GM18858 (cell line): ENCODE data around the gene TMEM14C.

Experiments
- ATAC-seq: cut with Tn5 transposase; IDR thresholded peaks from one replicate; pipeline ENCODE4 v1.9.1; 2021; ENCODE audit not compliant: unreplicated experiment

Gene TMEM14C

DNA sequence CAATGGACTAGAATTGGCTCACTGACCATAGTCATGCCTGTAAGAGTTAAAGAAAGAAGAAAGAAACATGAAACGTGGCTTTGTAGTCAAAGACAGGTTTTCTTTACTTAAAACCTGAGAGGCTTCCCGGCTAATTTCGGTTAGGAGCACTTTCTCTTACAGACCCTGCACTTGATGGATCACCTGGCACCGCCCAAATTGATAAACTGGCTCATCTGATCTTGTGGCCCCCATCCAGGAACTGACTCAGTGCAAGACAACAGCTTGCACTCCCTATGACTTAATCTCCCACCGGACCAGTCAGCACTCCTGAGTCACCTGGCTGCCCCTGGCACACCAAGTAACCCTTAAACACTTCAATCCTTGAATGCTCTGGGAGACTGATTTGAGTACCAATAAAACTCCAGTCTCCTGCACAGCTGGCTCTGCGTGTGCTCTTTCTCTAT, 37.0 kb downstream of the TMEM14C start:
- ATAC-seq, result no peak

DNA sequence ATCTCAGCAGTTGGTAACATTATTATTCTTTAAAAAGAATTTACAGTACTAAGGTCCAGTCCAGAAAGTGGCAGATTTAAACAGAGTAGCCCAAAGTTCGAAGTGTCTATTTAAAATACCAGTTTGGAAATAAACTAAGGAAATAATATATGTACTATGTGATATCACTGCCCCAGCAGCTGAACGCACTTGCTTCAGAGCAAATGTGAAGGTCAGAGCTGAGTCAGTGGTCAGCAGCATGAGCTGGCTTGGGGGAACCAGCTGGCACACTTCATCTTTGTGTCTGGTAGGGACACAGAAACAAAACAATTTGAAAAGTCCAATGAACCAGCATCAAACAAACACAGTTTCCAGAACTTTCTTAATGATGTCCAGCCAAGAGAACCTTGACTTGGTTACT, 40.1 kb downstream of the TMEM14C start:
- ATAC-seq, result no peak

DNA sequence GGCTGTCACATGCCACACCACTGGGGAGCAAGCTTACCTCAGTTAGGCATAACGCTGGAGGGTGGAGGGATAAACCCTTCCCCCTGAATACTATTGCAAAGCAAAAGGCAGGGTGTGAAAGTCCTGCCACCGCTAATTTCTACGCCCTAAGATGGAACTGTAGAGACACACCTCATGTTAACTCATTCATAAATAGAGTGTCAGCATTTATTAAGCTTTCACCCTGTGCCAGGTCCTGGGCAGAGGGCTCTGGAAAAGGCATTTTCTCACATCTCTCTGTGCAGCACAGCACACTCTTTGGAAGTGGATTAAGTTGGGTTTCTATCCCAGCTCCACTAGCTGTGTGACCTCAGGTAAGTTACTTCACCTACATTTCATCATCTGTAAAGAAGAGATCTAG, 46.5 kb downstream of the TMEM14C start:
- no peak for ATAC-seq

DNA sequence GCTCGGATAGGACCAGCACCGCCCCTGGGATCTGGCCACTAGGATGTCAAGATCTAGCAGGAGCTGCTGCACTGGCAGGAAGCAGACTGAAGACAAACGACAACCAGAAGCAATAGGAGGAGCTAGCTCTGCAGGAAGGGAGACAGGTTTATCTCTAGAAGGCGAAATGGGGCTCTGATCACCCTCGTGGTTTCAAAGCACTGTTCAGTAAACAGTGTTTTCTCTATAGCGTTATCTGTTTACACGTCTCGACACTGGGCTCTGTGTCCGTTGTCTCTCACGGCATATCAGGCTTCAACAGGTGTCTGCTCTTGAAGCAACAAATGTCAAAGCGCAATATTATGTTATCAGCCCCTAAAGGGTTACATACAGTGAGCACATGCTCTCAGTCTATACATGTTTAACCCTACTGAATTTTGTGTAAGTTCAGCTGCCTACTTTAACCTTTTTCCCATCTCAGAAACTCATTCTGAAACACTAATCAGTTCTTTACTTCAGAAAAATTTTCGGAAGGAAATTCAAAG, 48.6 kb downstream of the TMEM14C start:
- ATAC-seq, result no peak

DNA sequence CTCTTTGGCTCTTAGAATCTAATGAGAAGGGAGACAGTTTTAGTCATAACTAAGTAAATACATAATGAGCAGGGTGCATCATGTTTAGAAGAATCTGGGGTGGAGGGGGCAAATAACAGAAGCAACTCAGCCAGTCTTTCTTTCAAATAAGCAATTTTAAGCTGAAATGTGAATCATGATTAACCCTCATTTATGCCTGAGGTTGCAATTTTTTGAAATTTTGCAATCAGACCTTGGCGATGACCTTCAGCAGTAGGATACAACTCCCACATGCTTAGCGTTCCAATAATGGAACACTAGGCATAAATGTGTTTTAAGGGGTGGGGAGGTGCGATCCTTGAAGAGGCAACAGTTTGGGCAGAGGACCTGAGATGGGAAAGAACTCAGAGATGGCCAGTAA, 55.4 kb downstream of the TMEM14C start:
- ATAC-seq, result no peak

DNA sequence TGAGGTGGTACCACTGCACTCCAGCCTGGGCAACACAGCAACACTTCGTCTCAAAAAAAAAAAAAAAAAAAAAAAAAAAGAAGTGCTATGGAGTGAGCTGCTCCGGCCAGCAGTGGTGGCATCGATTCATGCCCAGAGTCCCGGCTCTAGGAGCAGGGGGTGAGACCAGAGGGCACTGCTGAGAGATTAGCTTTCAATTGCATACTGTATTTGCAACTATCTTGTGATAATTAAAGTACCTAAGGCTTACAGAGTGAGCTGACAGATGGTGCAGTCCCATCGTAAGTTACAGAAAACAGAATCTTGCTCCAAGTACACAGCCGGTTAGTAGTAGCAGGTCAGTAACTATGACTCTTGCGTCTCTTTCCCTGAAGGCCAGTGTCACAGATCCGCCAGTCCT, 56.2 kb downstream of the TMEM14C start:
- no peak for ATAC-seq
